ENCODE results near the gene EML6.

- TF ChIP-seq CTCF (IDR thresholded peaks at IDR 0.05) (no peak), EZH2 (IDR thresholded peaks at IDR 0.05) (no peak), EZH2phosphoT487 (IDR thresholded peaks at IDR 0.05) (no peak)
Measured at GRCh38 chr2:54931473-54931872, 208.0 kb downstream of the EML6 start.
